Measurements from ENCODE around the gene CR2. TPM values are rescaled to one million over a fixed set of nuclear protein-coding genes. Genes with fewer than 3 reads are reported as not detected.
"Not testable (repeated sequence)": the region's sequence is repeated elsewhere in the genome, so short reads cannot be mapped to it uniquely, and the experiment has no call there.

The CR2 gene
- total RNA-seq, 4 donors from 2014 or later, result 0.53 to 12.4 (median 1.1) TPM

DNA sequence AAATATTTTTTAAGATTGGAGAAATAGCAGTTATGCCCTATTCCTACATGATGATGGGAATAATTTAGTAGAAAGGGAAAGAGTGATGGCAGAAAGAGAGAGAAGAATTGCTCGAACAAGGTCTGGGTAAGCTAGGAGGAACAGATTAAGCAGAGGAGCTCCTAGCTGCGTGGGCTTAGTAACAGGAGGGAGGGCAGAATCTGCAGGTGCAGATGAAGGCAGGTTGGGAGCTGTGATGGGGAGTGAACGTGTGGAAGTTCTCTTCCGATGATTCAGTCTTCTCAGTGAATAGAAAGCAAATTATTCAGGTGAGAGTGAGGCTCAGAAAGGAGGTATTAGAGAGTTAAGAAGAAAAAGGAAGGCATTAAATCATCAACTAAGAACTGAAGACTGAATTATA is 33.5 kb downstream of the CR2 start:
- Histone ChIP-seq H3K9me3 (no peaks in the 10 kb centered on the region), H3K36me3 (no peaks in the 10 kb centered on the region), H3K27me3 (no peaks in the 10 kb centered on the region), H3K4me1 (no peaks in the 10 kb centered on the region), H3K27ac (no peak overlapping the region), H3K4me3 (no peak overlapping the region)
- TF ChIP-seq, protein P1, sequence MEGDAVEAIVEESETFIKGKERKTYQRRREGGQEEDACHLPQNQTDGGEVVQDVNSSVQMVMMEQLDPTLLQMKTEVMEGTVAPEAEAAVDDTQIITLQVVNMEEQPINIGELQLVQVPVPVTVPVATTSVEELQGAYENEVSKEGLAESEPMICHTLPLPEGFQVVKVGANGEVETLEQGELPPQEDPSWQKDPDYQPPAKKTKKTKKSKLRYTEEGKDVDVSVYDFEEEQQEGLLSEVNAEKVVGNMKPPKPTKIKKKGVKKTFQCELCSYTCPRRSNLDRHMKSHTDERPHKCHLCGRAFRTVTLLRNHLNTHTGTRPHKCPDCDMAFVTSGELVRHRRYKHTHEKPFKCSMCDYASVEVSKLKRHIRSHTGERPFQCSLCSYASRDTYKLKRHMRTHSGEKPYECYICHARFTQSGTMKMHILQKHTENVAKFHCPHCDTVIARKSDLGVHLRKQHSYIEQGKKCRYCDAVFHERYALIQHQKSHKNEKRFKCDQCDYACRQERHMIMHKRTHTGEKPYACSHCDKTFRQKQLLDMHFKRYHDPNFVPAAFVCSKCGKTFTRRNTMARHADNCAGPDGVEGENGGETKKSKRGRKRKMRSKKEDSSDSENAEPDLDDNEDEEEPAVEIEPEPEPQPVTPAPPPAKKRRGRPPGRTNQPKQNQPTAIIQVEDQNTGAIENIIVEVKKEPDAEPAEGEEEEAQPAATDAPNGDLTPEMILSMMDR (IDR thresholded peaks at IDR 0.05), result no peak
- no peak for TF ChIP-seq POLR2A (IDR thresholded peaks at IDR 0.05)
- no peak for DNase-seq

DNA sequence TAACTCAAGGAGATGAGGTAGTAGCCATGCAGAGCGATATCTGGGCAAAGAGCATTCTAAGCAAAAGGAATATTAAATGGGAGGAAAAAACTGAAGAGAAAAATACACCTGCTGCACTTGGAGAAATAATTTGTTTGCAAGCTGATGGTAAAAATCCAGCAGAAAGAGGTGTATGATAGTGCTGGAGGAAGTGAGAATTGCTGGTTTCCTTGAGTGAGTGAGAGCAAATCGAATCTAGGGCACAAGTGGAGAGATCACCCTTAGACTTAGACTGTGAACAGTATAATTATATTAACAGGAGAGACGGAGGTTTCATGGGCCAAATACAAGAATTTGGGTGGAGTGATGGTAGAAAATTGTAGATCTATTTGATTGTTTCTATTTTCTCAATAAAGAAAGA is 39.1 kb downstream of the CR2 start:
- Histone ChIP-seq H3K4me3 (no peak overlapping the region), H3K36me3 (no peaks in the 10 kb centered on the region), H3K9me3 (no peaks in the 10 kb centered on the region), H3K27ac (no peak overlapping the region), H3K4me1 (peaks cover 0 to 10% (median 0%) of the 10 kb centered on the region in 4 donors), H3K27me3 (peaks cover 0 to 3% of the 10 kb centered on the region in 2 donors)
- no peak for DNase-seq
- TF ChIP-seq, protein P1 (IDR thresholded peaks at IDR 0.05), result no peak
- TF ChIP-seq POLR2A (IDR thresholded peaks at IDR 0.05), result no peak

DNA sequence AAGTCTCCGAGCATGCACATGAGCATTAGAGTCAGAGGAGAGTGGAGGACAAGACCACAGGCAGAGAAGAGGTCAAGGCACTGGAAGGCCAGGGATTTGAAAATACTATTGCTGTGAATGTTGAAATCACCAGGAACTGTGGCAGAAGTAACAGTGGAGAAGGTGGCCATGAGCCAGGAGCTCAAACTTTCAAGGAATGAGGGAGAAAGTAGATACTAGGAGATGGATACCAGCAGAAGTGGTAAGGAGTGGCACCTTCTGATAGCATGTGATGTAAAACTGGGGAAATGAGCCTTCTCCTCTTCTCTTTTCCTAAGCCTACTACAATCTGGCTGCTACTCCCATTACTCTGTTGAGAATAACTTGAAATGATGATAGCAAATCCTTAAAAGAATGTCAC is 40.0 kb downstream of the CR2 start:
- H3K4me3 ChIP-seq, result no peak overlapping the region
- H3K27me3 ChIP-seq, result peaks cover 0 to 3% of the 10 kb centered on the region in 2 donors
- DNase-seq, result no peak
- TF ChIP-seq, protein P1 (IDR thresholded peaks at IDR 0.05), result no peak
- no peak for TF ChIP-seq POLR2A (IDR thresholded peaks at IDR 0.05)
- H3K27ac ChIP-seq, result no peak overlapping the region
- H3K9me3 ChIP-seq, result no peaks in the 10 kb centered on the region
- H3K36me3 ChIP-seq, result no peaks in the 10 kb centered on the region
- peaks cover 0 to 10% (median 0%) of the 10 kb centered on the region in 4 donors for H3K4me1 ChIP-seq

DNA sequence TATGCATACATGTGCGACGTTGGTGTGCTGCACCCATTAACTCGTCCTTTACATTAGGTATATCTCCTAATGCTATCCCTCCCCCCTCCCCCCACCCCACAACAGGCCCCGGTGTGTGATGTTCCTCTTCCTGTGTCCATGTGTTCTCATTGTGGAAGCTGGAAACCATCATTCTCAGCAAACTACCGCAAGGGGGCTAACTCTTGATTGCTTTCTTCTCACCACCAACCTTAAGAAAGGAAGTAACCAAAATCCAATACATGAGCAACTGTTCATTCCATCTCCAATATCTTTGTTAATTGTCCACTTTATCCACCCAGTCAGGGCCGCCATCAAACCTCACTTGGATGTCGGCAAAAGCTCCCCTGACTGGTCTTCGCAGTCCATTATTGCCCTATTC is 41.2 kb downstream of the CR2 start:
- H3K27me3 ChIP-seq, result not testable (repeated sequence)

DNA sequence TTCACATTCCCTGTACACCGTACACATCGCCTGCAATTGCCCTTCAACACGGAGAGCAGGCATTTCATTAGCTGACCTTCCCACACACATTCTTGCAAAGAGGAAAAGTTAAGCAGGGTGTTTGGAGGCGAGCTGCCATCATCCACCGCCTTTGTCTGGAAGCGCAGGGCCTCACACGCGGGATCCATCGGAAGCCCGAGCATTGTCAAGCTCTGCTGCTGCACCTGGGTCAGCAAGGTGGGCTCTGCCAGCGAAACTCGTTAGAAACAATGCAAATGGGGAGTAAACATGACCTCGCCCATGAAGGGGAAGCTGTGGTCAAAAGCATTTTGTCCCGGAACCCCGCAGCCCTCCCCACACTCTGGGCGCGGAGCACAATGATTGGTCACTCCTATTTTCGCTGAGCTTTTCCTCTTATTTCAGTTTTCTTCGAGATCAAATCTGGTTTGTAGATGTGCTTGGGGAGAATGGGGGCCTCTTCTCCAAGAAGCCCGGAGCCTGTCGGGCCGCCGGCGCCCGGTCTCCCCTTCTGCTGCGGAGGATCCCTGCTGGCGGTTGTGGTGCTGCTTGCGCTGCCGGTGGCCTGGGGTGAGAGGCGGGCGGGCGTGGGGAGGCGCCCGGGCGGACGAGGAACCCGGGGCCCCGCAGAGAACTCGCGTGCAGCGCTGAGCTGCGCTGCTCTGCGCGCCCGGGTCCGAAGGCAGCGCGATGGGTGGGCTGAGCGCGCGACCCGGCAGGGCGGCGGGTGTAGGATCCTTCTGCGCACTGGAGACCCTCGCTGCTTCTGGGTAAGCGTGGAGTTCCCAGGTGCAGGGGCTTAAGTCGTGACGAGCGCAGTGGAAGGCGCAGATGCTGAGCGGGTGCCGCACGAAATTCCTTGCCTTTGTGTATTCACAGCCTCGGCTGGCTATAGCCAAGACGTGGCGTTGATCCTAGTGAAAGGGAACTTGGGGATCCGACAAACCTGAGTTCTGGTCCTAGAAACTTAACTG is 42.0 kb downstream of the CR2 start, which contains the start of gene CR1:
Gene CR1, plus strand, starts transcription at position 357 of the 992 bp plus-strand sequence. Its CDS starts 111 bp downstream, at position 468.
- H3K27me3 ChIP-seq, result peaks cover 0 to 3% of the 10 kb centered on the region in 2 donors

More for the DNA sequence above, 41.2 kb downstream of the CR2 start:
- H3K4me1 ChIP-seq, DNase-seq, H3K9me3 ChIP-seq, H3K36me3 ChIP-seq: not testable (repeated sequence)
- Histone ChIP-seq H3K4me3 (peak overlapping the region in 1 of 4 donors; percentile 58), H3K27ac (peak overlapping the region in 1 of 4 donors; percentile 84)

More for the DNA sequence above, 42.0 kb downstream of the CR2 start, which contains the start of gene CR1:
- no peaks in the 10 kb centered on the region for H3K36me3 ChIP-seq
- peak within 1 kb of the TSS; percentile 35 to 58 (median 49) for H3K4me3 ChIP-seq
- peaks cover 0 to 10% (median 0%) of the 10 kb centered on the region in 4 donors for H3K4me1 ChIP-seq
- DNase-seq, result peak; percentile 54 to 76 (median 63)
- H3K27ac ChIP-seq, result peak within 1 kb of the TSS in 2 of 4 donors; percentile 67 to 84
- TF ChIP-seq POLR2A (IDR thresholded peaks at IDR 0.05), result no peak
- TF ChIP-seq, protein P1 (IDR thresholded peaks at IDR 0.05), result no peak
- no peaks in the 10 kb centered on the region for H3K9me3 ChIP-seq
